B cell (primary cell): ENCODE results near the gene CTCFL. TPM values are rescaled to one million over a fixed set of nuclear protein-coding genes. Genes with fewer than 3 reads are reported as not detected.

Source experiments
- ATAC-seq: fragments of 200-7000 bp; cut with Tn5 transposase; one replicate; pipeline ENCODE4 v1.10.0; 2021; ENCODE audit warnings: low read depth, mild to moderate bottlenecking, moderate number of reproducible peaks, moderate library complexity
- CTCF ChIA-PET: fragments of 350-600 bp; sonication (Branson Sonifier 250); formaldehyde crosslinking; loops from one replicate; lab custom pipeline; 2021; ENCODE audit warnings: antibody characterized with exemption, inconsistent platforms; lab: Charles Lee
- POLR2A ChIA-PET: fragments of 350-600 bp; sonication (Branson Sonifier 250); formaldehyde crosslinking; loops from one replicate; lab custom pipeline; 2021; ENCODE audit warnings: antibody characterized with exemption; lab: Charles Lee
- DNase-seq: peaks from one replicate; pipeline ENCODE4 v3.0.0; 2013
- H2AFZ ChIP-seq: 2 replicates; pipeline ENCODE4 v1.6.1; 2012; ENCODE audit warnings: mild to moderate bottlenecking, low read depth, low read length; ENCODE audit not compliant: insufficient read depth, poor library complexity, severe bottlenecking
- H3K27ac ChIP-seq, 2 donors: 1 replicate in 1 of 2; 2 replicates in 1 of 2; pipeline ENCODE4 v1.5.1; 2012 to 2013; ENCODE audit warnings: low read length in 2 of 2, mild to moderate bottlenecking in 2 of 2, moderate library complexity in 1 of 2
- H3K27me3 ChIP-seq, 4 experiments: fragments of 200-600 bp in 1 of 4; sonication (generic) in 1 of 4; replicated peaks in 1 of 4; 1 replicate in 2 of 4; 2 replicates in 2 of 4; pipeline versions ENCODE4 v1.6.1 to v1.7.0; 2013 to 2016; ENCODE audit warnings: low read length in 3 of 4, mild to moderate bottlenecking in 2 of 4, mixed read lengths in 1 of 4, moderate library complexity in 1 of 4; ENCODE audit not compliant: insufficient read depth in 4 of 4, control insufficient read depth in 3 of 4; ENCODE audit errors: control extremely low read depth in 1 of 4
- H3K36me3 ChIP-seq, 2 experiments: replicated peaks in 1 of 2; 1 replicate in 1 of 2; 2 replicates in 1 of 2; pipeline versions ENCODE4 v1.6.1 to v1.7.1; 2013; ENCODE audit warnings: low read length in 1 of 2; ENCODE audit not compliant: insufficient read depth in 2 of 2, control insufficient read depth in 1 of 2; ENCODE audit errors: control extremely low read depth in 1 of 2, extremely low read depth in 1 of 2
- H3K4me1 ChIP-seq, 2 donors: fragments of 200-600 bp in 1 of 2; sonication (generic) in 1 of 2; 1 replicate in 1 of 2; 2 replicates in 1 of 2; pipeline versions ENCODE4 v1.5.1 to v1.6.1; 2013 to 2017; ENCODE audit warnings: low read length in 2 of 2; ENCODE audit not compliant: control insufficient read depth in 2 of 2, insufficient read depth in 2 of 2
- H3K4me2 ChIP-seq: replicated peaks from 2 replicates; pipeline ENCODE3; 2012; ENCODE audit warnings: mild to moderate bottlenecking, low read depth, low read length; ENCODE audit not compliant: poor library complexity, severe bottlenecking
- H3K4me3 ChIP-seq, 5 experiments: fragments of 200-600 bp in 1 of 5; sonication (generic) in 1 of 5; 1 replicate in 3 of 5; 2 replicates in 2 of 5; pipeline versions ENCODE4 v1.5.1 to v1.7.0; 2011 to 2016; ENCODE audit warnings: low read length in 4 of 5, mild to moderate bottlenecking in 4 of 5, low read depth in 2 of 5, control low read depth in 1 of 5, moderate library complexity in 1 of 5; ENCODE audit not compliant: insufficient read depth in 1 of 5; ENCODE audit errors: control extremely low read depth in 1 of 5, extremely low read depth in 1 of 5
- H3K79me2 ChIP-seq: fragments of 200-600 bp; sonication (generic); one replicate; pipeline ENCODE4 v1.6.0; 2016; ENCODE audit warnings: low read length; ENCODE audit not compliant: control insufficient read depth, insufficient read depth
- H3K9ac ChIP-seq: fragments of 200-600 bp; sonication (generic); 2 replicates; pipeline ENCODE4 v1.6.1; 2017; ENCODE audit warnings: mild to moderate bottlenecking, low read length, moderate library complexity
- H3K9me3 ChIP-seq, 3 donors: one replicate each; pipeline versions ENCODE4 v1.6.1 to v1.7.1; 2013; ENCODE audit warnings: low read length in 2 of 3; ENCODE audit not compliant: control insufficient read depth in 2 of 3, insufficient read depth in 1 of 3; ENCODE audit errors: control extremely low read depth in 1 of 3
- H4K20me1 ChIP-seq: 2 replicates; pipeline ENCODE4 v1.6.0; 2012; ENCODE audit warnings: mild to moderate bottlenecking, low read length; ENCODE audit not compliant: insufficient read depth, control insufficient read depth, poor library complexity, severe bottlenecking
- H3K27ac Mint-ChIP-seq: one replicate; pipeline ENCODE4 v1.8.0; 2021; ENCODE audit warnings: mixed read lengths
- H3K27me3 Mint-ChIP-seq: one replicate; pipeline ENCODE4 v1.8.0; 2021; ENCODE audit warnings: mixed read lengths
- H3K4me1 Mint-ChIP-seq: one replicate; pipeline ENCODE4 v1.8.0; 2021; ENCODE audit warnings: mixed read lengths
- H3K4me3 Mint-ChIP-seq: one replicate; pipeline ENCODE4 v1.8.0; 2021; ENCODE audit warnings: mixed read lengths
- H3K9me3 Mint-ChIP-seq: one replicate; pipeline ENCODE4 v1.8.0; 2022; ENCODE audit warnings: mixed read lengths; ENCODE audit not compliant: insufficient read depth
- EZH2 ChIP-seq: IDR thresholded peaks from 2 replicates; pipeline ENCODE4 v1.6.1; 2012; ENCODE audit warnings: borderline replicate concordance, low read depth, mild to moderate bottlenecking, moderate library complexity, low read length; ENCODE audit not compliant: insufficient read depth, poor library complexity, severe bottlenecking
- WGBS: methylation state at CpG from one replicate; pipeline ENCODE4 v1.1.5; 2013; ENCODE audit warnings: missing lambda C conversion rate; ENCODE audit not compliant: insufficient coverage; 5-methylcytosine and 5-hydroxymethylcytosine counted together
- intact Hi-C: fragments of 100-400 bp; cut with micrococcal nuclease; formaldehyde crosslinking; loops from one replicate; pipeline ENCODE4 v1.10.0; 2022
- polyA plus RNA-seq: library from polyadenylated mRNA; depleted of rRNA; stranded (reverse); fragments of >200 nt; gene quantifications from 2 replicates; pipeline ENCODE4 v1.2.3, GENCODE V29; 2012
- total RNA-seq, 2 donors: library from RNA; stranded (reverse); fragments of 120-200 nt in 1 of 2; gene quantifications; 1 replicate in 1 of 2; 2 replicates in 1 of 2; pipeline versions ENCODE4 v1.2.3 to v1.2.4, GENCODE V29; 2013 to 2022
- TF ChIP-seq, protein P1 (sequence below): fragments of 200-600 bp; IDR thresholded peaks from one replicate; pipeline ENCODE4 v1.8.0; 2022; ENCODE audit warnings: antibody characterized with exemption, mild to moderate bottlenecking

CTCFL gene
- total and polyA plus RNA-seq, 2 donors (not counting 1 experiment from before 2014, with no cell fraction given) = not detected

DNA sequence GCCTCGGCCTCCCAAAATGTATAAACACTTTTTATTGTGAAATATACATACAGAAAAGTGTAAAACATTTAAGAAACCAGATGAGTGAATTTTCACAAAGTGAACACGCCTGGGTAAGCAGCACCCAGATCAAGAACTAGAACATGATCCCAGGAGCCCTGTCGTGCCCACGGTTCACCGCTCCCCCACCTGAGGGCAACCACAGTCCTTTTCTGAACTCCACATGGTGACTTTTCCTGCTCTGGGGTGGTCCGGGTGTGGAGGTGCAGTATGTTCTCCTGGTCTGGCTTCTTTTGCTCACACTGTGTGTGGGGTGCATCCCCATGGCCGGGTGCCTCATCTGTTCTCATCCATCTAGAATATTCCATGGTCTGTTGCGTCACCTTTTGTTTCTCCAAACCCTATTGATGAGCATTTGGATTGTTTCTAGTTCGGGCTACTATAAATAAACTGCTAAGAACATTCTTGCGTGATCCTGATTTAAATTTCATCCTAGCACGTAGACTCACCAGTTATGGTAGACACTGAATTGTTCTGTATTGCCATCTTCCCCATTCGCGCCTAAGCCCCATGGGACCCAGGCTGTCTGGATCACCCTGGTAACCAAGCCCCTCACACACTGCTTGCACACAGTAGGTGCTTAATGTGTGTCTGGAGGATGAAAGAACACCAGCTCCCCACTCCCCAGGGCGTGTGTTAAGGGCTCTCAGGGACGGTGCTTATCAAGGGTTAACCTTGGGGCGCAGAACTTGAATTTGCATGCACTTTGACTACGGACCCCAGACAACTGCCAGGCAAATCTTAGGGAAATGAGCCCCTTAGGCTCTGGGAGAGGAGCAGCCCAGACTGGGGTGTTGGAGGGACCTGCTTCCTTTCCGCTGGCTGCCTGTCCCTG lies 56.2 kb downstream of the CTCFL start:
- Histone ChIP-seq H3K36me3 (no peaks in the 10 kb centered on the region), H3K4me2 (peak overlapping the region; percentile 55), H3K4me3 (peak overlapping the region in 1 of 5 experiments; percentile 19), H3K9ac (peak overlapping the region; percentile 11), H2AFZ (no peak overlapping the region), H3K79me2 (no peaks in the 10 kb centered on the region), H3K9me3 (peaks cover 0 to 12% (median 0%) of the 10 kb centered on the region in 3 donors), H3K4me1 (peaks cover 29 to 45% of the 10 kb centered on the region in 2 donors), H4K20me1 (no peaks in the 10 kb centered on the region), H3K27ac (no peak overlapping the region), H3K27me3 (no peaks in the 10 kb centered on the region)
- TF ChIP-seq, protein P1, sequence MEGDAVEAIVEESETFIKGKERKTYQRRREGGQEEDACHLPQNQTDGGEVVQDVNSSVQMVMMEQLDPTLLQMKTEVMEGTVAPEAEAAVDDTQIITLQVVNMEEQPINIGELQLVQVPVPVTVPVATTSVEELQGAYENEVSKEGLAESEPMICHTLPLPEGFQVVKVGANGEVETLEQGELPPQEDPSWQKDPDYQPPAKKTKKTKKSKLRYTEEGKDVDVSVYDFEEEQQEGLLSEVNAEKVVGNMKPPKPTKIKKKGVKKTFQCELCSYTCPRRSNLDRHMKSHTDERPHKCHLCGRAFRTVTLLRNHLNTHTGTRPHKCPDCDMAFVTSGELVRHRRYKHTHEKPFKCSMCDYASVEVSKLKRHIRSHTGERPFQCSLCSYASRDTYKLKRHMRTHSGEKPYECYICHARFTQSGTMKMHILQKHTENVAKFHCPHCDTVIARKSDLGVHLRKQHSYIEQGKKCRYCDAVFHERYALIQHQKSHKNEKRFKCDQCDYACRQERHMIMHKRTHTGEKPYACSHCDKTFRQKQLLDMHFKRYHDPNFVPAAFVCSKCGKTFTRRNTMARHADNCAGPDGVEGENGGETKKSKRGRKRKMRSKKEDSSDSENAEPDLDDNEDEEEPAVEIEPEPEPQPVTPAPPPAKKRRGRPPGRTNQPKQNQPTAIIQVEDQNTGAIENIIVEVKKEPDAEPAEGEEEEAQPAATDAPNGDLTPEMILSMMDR = no peak
- TF ChIP-seq EZH2 = no peak
- Mint-ChIP-seq H3K9me3 (no peaks in the 10 kb centered on the region), H3K27me3 (peaks cover 10% of the 10 kb centered on the region), H3K4me1 (peaks cover 48% of the 10 kb centered on the region), H3K27ac (no peak overlapping the region), H3K4me3 (peak overlapping the region; percentile 69)
- ATAC-seq (no peak), DNase-seq (no peak)
- intact Hi-C loops = no loop called here
- CTCF ChIA-PET = interaction anchor here (0.8 to 1.9 kb wide), 9 partner anchors 13 to 87 kb away, joined by 3 to 7 read pairs (median 4); no protein-coding TSS in a partner anchor
- POLR2A ChIA-PET = interaction anchor here (0.7 kb wide), 1 partner anchor 252 kb away, joined by 7 read pairs; no protein-coding TSS in a partner anchor
- WGBS = 32% methylated on average over 7 of the region's 18 CpGs

DNA sequence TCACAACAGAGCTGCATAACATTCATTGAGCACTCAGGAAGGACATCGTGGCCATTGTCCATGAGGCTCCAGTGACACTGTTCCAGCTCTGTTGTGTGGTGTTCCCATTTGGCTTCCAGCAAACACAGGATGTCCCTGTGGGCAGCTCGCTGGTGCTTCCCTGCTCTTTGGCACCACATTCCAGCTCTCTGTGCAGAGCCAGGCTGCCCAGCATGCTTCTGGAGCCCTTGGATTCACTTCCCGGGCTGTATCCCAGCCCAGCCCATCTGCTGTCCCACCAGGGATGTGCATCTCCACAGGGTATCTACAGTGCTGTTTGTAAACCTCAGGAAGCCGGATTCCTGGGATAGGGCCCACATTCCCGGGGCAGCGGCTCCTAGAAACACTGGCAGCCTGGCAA lies 57.2 kb downstream of the CTCFL start:
- POLR2A ChIA-PET = interaction anchor here (0.9 kb wide), 2 partner anchors 11 to 69 kb away, joined by 3 read pairs; no protein-coding TSS in a partner anchor
- peaks cover 0 to 11% (median 0%) of the 10 kb centered on the region in 3 donors for H3K9me3 ChIP-seq

More for the DNA sequence above, 57.2 kb downstream of the CTCFL start:
- Histone ChIP-seq H3K9ac (no peak overlapping the region), H3K27me3 (no peaks in the 10 kb centered on the region), H3K36me3 (no peaks in the 10 kb centered on the region), H3K4me3 (no peak overlapping the region), H3K79me2 (no peaks in the 10 kb centered on the region), H4K20me1 (no peaks in the 10 kb centered on the region), H3K4me2 (no peak overlapping the region), H2AFZ (no peak overlapping the region), H3K4me1 (peaks cover 21 to 38% of the 10 kb centered on the region in 2 donors), H3K27ac (no peak overlapping the region)
- Mint-ChIP-seq H3K4me1 (peaks cover 43% of the 10 kb centered on the region), H3K27ac (no peak overlapping the region), H3K9me3 (no peaks in the 10 kb centered on the region), H3K27me3 (peaks cover 10% of the 10 kb centered on the region), H3K4me3 (no peak overlapping the region)
- ATAC-seq (no peak), DNase-seq (no peak)
- 98% methylated on average over 4 of the region's 6 CpGs for WGBS
- CTCF ChIA-PET = interaction anchor here (0.8 to 1.1 kb wide), 3 partner anchors 34 to 712 kb away, joined by 3 read pairs; no protein-coding TSS in a partner anchor
- TF ChIP-seq EZH2 = no peak
- TF ChIP-seq, protein P1 = no peak
- intact Hi-C loops = no loop called here
